ENCODE measurements around the gene KPTN. TPM values are rescaled to one million over a fixed set of nuclear protein-coding genes. Genes with fewer than 3 reads are reported as not detected.

KPTN gene
- total RNA-seq, 1 donor from 2014 or later = 9.1 TPM

DNA sequence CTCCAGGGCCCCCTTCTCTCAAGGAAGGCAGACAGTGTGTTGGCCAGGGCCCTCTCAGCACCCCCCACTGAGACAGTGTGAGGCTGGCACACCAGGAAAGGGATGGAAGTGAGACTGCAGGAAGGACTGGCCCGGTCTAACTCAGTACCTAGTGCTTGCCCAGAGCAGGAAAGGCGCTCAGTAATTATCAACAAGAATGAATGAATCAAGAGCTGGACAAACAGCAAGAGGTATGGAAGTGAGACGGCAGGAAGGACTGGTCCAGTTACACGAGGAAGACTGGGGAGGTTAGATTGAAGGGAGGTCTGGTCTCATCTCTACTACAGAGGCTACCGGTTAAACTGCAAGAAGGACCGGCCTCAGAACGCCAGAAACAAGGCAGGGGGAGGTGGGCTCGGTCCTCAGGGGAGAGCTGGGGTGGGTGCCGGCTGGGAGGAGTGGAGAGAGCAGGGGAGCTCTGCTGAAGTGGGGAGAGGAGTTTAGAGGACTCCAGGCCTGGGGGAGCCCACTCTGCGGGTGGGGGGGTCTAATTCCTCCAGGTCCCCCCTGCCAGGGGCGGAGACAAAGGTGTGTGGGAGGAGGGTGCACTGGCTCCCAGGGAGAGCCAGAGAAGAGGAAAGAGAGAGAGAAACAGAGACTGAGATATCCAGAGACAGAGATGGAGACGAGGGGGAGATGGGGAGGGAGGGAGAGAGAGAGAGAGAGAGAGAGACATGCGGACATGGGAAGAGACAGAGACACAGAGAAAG is 13.4 kb downstream of the KPTN start:
- no peak for DNase-seq (ENCODE audit: low spot score)
- Mint-ChIP-seq H3K4me1 (ENCODE audit: low read depth) (peaks cover 12% of the 10 kb centered on the region), H3K27ac (ENCODE audit: unreplicated experiment) (no peak overlapping the region), H3K9me3 (ENCODE audit: low read depth) (no peaks in the 10 kb centered on the region), H3K27me3 (ENCODE audit: low read depth) (peaks cover 41% of the 10 kb centered on the region), H3K36me3 (ENCODE audit: low read depth) (peaks cover 3% of the 10 kb centered on the region), H3K4me3 (ENCODE audit: unreplicated experiment) (no peak overlapping the region)
- TF ChIP-seq, protein P1, sequence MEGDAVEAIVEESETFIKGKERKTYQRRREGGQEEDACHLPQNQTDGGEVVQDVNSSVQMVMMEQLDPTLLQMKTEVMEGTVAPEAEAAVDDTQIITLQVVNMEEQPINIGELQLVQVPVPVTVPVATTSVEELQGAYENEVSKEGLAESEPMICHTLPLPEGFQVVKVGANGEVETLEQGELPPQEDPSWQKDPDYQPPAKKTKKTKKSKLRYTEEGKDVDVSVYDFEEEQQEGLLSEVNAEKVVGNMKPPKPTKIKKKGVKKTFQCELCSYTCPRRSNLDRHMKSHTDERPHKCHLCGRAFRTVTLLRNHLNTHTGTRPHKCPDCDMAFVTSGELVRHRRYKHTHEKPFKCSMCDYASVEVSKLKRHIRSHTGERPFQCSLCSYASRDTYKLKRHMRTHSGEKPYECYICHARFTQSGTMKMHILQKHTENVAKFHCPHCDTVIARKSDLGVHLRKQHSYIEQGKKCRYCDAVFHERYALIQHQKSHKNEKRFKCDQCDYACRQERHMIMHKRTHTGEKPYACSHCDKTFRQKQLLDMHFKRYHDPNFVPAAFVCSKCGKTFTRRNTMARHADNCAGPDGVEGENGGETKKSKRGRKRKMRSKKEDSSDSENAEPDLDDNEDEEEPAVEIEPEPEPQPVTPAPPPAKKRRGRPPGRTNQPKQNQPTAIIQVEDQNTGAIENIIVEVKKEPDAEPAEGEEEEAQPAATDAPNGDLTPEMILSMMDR (IDR thresholded peaks at IDR 0.05) = no peak

DNA sequence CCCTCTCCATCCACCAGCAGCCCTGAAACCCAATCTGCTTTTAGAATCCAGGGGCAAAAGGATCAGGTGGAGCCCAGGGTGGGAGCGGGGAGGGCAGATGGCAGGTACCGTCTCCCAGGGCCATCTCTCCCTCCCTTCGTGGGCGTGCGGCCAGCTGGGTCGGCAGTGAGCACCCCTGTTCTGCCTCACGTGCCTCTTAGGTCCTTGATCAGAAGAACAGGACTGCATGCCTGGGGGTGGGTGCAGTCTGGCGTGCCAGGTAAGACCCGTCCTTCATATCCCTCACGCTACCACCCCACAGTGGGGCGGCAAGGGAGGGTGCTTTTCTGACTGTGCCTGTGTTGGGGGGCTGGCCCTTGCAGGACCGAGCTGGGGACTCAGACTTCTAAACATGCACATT is 14.3 kb downstream of the KPTN start:
- no peaks in the 10 kb centered on the region for H3K36me3 Mint-ChIP-seq (ENCODE audit: low read depth)
- no peak for DNase-seq (ENCODE audit: low spot score)
- H3K4me3 Mint-ChIP-seq (ENCODE audit: unreplicated experiment) = no peak overlapping the region
- H3K27me3 Mint-ChIP-seq (ENCODE audit: low read depth) = peaks cover 48% of the 10 kb centered on the region
- H3K9me3 Mint-ChIP-seq (ENCODE audit: low read depth) = no peaks in the 10 kb centered on the region
- no peak overlapping the region for H3K27ac Mint-ChIP-seq (ENCODE audit: unreplicated experiment)
- TF ChIP-seq, protein P1 (IDR thresholded peaks at IDR 0.05) = no peak
- H3K4me1 Mint-ChIP-seq (ENCODE audit: low read depth) = peaks cover 12% of the 10 kb centered on the region

DNA sequence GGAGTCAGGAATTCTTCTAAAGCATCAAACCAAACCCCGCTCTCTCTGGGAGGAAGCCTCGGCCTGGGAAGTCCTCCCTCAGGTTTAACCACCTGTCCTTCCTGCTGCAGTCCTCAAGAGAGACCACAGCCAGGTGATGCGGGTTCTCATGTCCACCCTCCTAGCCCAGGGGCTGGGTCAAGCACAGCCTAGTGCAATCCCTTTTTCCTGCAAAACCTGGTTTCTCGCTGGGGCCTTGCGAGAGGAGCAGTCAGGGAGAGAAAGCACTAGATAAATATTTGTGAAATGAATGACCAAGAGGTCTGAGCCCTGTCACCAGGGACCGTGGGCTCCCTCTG is 14.7 kb downstream of the KPTN start:
- no peak overlapping the region for H3K4me3 Mint-ChIP-seq (ENCODE audit: unreplicated experiment)
- no peaks in the 10 kb centered on the region for H3K36me3 Mint-ChIP-seq (ENCODE audit: low read depth)
- TF ChIP-seq, protein P1 (IDR thresholded peaks at IDR 0.05) = no peak
- peaks cover 52% of the 10 kb centered on the region for H3K27me3 Mint-ChIP-seq (ENCODE audit: low read depth)
- no peaks in the 10 kb centered on the region for H3K9me3 Mint-ChIP-seq (ENCODE audit: low read depth)
- H3K27ac Mint-ChIP-seq (ENCODE audit: unreplicated experiment) = no peak overlapping the region
- DNase-seq (ENCODE audit: low spot score) = no peak
- H3K4me1 Mint-ChIP-seq (ENCODE audit: low read depth) = peaks cover 12% of the 10 kb centered on the region

DNA sequence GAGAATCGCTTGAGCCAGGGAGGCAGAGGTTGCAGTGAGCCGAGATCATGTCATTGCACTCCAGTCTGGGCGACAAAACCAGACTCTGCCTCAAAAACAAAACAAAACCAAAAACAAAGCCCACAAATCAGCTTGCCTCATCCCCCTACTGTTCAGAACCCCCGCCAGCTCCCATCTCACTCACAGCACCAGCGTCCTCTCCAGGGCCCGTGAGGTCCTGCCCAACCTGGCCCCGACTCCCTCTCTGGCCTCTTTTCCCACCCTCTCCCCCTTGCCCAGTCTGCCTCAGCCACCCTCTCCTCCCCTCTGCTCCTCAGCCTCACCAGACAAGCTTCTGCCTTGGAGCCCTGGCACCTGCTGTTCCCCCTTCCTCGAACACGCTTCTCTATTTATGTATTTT is 16.1 kb downstream of the KPTN start:
- Mint-ChIP-seq H3K9me3 (ENCODE audit: low read depth) (no peaks in the 10 kb centered on the region), H3K27ac (ENCODE audit: unreplicated experiment) (no peak overlapping the region), H3K36me3 (ENCODE audit: low read depth) (no peaks in the 10 kb centered on the region), H3K4me1 (ENCODE audit: low read depth) (peaks cover 12% of the 10 kb centered on the region), H3K4me3 (ENCODE audit: unreplicated experiment) (no peak overlapping the region), H3K27me3 (ENCODE audit: low read depth) (peaks cover 54% of the 10 kb centered on the region)
- DNase-seq (ENCODE audit: low spot score) = no peak
- TF ChIP-seq, protein P1 (IDR thresholded peaks at IDR 0.05) = no peak

DNA sequence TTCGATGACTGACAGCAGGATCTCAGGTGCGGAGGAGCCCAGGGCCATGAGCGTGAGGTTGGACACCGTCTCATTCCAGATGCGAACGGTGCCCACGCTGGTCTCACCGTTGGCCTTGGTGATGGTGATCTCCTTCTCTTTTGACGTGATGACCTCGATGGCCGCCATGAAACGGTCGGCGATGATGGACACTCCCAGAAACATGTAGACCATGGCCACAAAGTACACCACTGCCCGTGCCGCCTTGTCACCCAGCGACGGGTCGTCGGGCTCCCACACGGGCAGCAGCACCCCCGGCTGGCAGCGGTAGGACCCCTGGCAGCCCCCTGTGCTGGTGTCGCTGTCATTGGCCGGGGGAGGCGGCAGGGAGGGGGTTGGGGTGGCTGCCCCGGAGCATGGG is 18.1 kb downstream of the KPTN start:
- Mint-ChIP-seq H3K36me3 (ENCODE audit: low read depth) (no peaks in the 10 kb centered on the region), H3K9me3 (ENCODE audit: low read depth) (no peaks in the 10 kb centered on the region), H3K27ac (ENCODE audit: unreplicated experiment) (no peak overlapping the region), H3K4me3 (ENCODE audit: unreplicated experiment) (no peak overlapping the region), H3K27me3 (ENCODE audit: low read depth) (peaks cover 47% of the 10 kb centered on the region), H3K4me1 (ENCODE audit: low read depth) (peaks cover 4% of the 10 kb centered on the region)
- DNase-seq (ENCODE audit: low spot score) = no peak
- TF ChIP-seq, protein P1 (IDR thresholded peaks at IDR 0.05) = no peak

Data from chondrocyte (in vitro differentiated cells).